ENCODE results near the gene KIF3A.

Gene KIF3A

DNA sequence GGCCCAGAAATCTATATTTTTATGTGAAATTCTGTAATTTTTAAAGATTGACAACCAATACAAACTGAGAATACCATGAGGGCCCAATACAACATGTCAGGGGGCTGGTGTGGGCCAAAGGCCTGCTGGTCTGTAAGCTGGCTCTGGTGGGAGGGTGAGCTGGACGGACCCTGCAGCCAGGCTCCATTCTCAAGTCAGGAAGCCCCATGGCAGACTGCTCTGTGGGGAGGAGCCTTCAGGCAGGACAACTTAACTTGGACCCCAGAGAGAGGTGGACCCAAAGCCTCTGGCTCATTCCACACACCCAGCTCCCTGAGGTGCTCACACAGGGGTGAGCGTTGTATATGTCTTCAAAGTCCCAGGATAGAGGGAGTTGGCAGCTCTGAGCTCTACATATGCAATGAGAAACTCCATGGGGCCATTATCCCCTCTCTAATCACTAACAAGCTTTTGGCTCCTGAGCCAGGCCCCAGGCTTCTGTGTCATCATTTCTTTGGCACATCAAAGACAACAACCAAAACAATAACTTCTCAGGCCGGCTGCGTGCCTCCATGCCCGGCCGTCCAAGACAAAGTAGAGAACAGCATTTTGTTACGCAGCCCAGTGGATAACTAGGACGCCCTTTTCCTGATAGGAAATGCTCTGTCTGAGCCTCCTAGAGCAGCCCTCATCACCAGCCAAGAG, 33.3 kb upstream of the KIF3A start:
- no peak for DNase-seq (ENCODE audit: low read depth)

DNA sequence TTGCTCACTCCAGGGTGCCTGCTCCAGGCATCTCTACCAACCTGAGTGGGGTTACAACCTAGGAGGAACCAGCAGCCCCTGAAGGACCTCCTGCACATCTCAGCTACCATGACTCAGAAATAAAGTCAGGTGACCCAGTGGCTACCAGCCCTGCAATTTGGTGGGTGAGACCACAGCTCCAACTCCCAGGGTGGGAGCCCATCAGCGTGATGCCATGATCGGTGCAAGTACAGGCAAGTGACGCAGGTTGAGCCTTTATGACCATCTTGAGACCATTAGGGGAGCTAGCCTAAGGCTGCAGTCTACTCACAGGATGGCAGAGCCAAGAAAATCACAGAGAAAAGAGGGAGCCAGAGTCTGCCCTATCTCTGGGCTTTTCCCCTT, 31.1 kb upstream of the KIF3A start:
- DNase-seq (ENCODE audit: low read depth): no peak

DNA sequence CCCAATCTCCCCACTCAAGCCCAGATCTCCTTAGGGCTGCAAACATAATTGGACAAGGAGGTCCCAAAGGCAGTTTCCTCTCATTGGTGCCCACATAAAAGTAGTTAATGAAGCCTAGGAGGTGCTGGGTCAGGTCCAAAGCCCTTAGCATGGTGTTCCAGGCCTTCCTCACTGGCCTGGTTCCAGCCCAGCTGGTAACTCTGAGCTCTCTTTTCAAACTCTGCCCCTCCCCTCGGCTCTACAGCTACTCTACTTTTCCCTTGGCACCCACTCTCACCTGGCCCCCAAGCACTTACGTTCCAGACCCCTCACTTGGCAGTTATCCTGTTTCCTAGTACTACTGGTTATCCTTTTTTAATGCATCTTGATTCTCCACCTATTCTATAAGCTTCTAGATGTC, 29.8 kb upstream of the KIF3A start:
- DNase-seq (ENCODE audit: low read depth): no peak

DNA sequence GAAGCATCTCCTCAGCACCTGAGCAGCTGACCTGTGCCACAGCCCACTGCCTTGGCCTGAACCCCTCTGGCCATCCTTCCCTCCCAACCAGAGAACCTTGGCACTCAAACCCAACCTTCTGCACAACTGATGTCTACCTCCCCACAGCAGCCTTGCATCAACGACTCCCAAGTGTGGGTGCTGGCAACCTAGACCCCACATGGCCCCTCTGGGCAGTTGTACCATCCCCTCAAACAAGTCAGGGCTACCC, 29.4 kb upstream of the KIF3A start:
- DNase-seq (ENCODE audit: low read depth): no peak

DNA sequence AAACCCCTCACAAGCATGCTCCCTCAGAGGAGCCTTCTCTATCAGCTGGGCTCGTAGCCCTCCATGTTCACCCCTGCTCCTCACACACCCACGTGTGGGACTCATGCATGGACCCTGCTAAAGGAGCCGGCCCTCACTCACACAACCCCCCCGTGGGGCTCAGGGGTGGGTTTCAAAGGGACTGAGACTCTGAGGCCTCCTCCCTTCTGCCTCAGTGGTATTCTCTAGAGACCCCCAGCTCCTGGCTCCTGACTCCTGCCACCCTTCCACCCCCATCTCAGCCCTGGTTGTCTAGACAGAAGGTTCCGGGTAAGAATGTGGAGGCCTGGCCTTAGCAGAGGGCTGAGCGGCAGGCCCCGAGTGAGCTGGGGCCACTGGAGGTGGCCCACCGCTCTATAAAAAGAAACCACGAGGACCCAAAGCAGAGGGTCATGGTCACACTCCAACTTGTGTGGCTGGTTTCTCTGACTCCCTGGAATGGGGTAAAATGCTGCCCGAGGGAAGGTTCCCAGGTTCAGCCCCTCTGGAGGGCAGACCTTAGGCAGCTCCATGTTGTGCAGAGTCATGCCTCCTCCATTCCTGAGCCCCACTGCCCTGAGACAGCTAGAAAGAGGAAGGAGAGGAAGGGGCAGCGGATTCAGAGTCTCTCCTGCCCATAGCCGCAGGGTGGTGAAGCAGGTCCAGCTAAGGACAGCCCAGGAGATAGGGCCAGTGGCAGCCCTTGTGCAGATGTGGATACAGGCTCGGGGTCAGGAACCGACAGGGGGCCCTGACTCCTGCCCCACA, 28.9 kb upstream of the KIF3A start:
- no peak for DNase-seq (ENCODE audit: low read depth)

DNA sequence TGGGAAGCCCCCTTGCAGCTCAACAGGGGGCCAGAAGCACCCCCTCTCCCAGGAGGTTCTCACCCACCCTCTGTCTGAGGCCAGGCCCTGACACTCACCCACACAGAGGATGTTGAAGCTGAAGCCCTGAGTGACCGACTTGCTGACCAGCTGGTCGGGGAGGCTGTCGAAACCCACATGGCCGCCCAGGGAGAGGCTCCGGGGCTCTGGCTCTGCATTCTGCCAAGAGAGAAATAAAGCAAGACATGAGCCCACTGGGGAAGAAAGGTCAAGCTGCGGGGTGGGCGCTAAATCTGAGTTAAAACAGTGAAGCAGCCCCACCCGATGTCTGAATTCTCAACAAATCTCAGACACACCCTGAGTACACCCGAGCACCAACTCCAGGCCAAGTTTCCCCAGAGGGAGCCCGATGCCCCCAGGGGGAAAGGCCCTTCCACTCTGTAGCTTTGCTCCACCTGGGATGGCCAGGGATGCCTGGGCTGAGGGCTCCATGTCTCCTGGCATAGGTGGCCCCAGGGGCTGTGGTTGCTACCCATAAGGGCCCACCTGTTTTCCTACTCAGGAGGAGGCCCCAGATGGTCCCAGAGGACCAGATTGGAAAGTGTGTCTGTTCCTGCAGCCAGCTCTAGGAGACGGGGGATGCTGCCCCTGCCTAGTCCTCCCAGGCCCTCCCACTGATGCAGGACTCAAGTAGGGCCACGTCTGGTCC, 28.1 kb upstream of the KIF3A start:
- no peak for DNase-seq (ENCODE audit: low read depth)

DNA sequence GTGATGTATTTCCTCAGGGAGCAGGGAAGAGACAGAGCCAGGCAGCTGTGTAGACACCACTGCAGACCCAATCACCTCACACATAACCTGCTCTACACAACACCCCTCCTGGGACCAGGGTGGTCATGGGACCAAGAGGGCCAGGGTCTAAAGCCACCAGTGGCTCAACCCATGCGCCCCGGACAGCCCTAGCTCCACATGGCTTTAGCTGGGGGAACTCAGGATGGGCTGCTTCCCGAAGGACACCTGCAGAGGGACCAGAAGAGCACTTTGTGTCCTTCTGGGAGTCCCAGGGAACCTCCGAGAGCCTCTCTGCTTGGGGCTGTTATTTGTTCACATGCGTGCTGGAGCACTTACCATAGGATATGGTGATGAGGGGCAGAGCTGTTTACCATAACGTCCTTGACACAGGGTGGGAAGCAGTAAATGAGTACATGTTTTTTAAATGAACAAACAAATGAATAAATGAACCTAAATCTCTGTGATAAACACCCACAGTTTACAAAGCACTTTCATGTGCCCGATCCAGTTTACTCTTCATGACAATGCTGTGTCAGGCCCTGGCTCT, 27.4 kb upstream of the KIF3A start:
- no peak for DNase-seq (ENCODE audit: low read depth)

DNA sequence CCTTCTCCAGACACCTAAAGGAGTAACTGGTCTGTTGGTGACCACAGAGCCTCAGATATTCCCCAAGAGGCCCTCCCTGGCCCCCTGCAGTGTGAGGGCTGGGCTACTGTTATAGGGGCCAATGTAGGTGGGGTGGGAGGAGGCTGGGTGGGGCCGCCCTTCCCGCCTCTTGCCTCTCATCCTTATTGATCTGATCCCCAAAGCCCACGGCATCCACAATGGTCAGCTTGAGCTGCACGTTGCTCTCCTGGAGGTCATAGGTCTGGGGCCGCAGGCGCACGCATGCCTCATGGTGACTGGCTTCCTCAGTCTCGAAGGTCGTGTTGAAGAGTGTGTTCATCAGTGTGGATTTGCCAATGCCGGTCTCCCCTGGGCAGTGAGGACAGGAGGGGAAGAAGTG, 26.7 kb upstream of the KIF3A start:
- no peak for DNase-seq (ENCODE audit: low read depth)

DNA sequence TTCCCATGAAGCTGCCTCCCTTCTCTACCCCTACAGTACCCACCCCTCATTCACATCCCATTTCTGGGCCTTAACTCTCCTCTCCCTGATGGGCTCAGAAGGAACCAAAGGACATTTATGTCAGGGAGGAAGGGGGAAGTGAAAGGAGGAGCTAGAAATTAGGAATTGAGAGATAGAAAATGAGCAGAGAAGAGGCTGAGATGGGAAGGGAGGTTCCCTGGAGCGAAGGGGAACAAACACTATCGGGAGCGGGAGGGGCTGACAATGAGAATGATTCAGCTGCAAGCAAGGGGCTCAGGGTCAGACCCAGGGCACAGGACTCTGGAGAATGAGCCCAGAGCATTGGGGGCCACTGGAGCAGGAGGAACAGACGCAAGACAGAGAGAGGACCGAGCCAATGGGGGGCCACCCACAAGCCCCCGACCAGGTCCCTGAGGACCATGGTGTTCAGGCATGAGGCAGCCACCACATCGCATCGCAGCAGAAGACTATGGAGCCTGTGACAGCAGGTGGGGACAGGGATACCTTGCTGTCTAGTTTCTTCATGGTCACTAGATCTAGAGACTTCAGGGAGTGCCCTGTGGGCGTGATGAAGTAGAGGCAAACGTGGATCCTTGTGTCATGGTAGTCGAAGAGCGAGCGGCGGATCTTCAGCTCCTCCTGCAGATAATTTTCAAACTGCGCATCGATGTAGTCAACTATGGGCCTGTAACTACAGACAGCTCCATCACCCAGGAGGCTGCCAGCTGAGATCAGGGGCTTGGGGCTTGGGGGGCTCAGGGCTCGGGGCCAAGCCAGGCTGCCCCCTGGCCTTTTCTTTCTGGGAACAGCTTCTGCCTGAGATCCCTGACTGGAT, 26.1 kb upstream of the KIF3A start:
- DNase-seq (ENCODE audit: low read depth): no peak

DNA sequence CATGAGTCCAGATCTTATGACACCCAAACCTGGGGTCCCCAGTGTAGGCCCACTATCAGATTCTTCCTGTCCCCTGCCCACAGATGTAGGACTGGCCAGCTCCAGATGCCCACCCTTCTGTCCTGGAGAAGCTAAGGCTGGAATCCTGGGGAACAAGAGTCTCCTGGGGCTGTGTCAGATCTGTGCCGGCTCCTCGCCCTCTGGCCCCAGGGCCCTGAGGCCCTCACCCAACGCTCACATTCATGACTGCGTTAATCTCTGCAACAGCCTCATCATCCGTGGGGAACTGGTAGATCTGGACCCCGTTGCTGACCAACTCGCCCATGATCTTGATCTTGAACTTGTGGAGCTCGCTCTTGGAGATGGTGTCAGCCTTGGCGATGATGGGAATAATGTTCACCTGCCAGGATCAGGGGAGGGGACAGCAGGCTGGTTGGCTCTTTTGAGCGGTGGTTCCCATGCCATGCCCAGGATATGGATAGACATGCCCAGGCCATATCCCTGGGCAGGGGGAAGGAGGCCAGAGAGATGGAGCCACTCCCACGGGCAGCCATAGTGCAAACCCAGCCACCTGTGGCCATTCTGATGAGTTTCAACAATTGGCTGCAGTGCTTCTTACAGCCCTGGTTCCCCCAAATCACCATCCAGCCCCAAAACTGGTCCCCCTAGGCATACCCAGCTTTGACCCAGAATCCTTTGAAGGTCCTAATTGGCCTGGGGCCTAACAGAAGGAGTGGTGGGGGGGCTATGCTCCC, 25.1 kb upstream of the KIF3A start:
- DNase-seq (ENCODE audit: low read depth): no peak

DNA sequence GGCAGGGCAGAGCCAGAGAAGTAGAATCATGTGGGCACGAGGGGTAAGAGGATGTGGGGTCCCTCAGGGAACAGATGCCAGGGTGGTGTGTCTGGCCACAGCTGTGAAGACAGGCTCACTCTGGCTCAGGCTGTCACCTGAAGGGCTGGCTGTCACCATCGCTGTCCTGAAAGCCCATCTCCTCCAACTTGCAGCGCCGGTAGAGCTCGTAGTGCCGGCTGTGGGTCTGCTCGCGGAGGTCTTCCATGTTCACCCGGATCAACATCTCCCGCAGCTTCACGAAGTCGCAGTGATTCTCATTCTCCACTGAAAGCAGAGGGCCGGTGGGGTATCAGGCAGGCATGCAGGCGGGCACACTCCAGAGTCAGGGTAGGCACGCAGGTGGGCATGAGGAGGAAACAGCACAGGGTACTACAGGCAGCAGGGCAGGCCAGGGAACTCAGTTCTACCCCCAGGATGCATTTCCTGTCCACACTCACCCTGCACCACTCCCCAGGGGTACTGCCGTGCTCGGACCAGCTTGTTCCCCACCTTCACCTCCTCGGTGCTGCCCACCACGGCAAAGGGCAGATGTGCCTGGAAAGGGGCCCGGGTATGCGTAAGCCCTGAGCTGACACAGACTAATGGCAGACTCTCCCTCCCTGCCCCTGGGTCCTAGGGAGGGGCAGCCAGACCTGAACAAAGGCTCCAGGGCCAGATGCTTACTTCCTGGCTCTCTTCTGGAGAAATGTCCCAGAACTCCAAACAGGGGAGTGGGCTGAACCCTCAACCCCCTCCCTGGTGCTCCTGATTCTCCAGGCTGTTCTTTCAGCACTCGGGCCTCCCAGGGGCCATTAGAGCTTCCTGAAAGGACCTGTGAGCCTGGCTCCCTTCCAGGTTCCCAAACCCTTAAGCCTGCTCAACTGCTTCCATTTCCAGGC, 24.2 kb upstream of the KIF3A start:
- DNase-seq (ENCODE audit: low read depth): no peak

DNA sequence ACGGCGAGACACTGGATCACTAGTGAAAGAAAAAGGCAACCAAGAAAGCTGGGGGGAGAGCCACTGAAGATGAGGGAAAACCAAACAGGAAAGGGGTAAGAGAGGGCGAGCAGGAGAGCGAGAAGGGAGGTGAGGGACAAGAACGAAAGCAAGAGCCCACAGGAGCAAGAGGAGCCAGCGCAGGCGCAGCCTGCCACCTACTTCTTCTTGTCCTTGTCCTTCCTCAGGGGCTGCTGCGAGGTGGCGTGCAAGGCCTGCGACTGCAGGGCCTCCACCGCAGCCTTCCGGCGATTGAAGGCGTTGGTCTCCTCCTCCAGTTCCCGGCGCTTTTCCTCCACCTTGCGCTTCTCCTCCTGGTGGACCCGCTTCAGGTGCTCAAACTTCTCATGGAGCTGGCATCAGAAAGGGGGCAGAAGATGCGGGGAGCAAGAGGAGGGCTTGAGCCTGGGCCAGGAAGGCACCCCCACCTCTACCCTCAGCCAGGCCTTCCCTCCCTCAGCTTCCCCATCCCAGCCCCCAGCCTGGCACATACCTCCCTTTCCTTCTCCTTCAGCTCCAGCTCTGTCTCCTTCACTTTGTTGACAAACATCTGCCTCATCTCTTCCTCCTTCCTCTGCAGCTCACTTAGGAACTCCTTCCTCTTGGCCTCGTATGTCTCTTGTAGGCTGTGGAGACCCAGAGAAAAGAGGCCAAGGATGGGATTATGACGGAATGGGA, 23.4 kb upstream of the KIF3A start:
- no peak for DNase-seq (ENCODE audit: low read depth)

DNA sequence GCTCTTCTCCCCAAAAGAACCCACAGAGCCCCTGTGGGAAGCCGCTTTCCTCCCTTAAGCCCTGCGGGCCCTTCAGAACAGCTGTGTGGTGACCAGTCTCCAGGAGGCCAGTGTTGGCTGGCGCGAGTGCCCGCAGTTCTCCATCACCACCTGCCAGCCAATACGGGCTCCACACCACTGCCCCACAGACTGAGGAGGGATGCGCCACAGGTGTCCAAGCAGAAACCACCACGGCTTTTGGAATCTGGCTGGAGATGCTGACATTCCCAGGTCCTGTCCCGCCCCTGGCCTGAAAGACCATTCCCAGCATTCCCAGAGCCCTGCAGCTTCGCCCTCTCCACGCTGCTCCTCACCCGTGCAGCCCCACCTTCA, 22.7 kb upstream of the KIF3A start:
- no peak for DNase-seq (ENCODE audit: low read depth)

DNA sequence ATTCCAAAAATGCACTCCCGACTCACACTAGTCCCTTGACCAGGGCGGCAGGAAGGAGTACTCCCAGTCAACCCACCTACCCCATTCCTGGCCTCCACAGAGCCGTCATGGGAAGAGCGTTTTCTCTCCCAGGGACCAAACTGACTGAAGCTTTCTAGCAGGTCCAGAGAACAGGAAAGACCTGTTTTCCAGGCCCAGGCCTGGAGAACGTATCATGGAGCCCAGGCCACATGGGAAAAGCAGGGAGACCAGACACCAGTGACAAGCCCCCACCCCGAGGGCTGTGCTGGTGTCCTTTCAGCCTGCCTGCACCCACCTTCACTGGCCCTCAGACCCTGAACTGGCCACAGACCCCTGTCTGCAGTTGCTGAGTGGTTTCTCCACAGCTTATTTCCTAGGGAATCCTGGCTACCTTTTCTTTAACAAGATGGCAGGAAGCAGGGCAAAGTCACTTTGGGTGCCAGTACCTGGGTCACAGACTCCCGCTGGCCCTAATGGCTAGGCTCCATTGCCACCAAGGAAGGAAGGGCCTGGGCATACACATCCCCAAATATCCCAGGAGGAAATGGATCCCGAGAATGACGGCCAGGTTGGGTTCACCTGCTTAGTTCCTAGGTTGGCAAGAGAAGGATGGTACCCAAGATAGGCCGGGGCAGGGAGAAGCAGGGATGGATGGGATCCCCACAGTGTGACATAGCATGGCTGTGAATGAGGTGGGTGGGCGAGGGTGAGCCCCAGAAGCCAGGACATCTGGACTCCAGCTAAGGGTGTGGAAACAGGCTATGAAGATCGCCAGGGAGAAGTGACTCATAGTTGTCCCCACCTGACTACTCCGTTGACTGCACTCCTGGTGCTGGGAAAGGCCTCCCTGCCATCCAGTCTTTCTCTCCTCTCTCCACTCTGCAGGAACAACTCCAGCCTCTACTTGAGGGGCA, 22.0 kb upstream of the KIF3A start:
- no peak for DNase-seq (ENCODE audit: low read depth)

DNA sequence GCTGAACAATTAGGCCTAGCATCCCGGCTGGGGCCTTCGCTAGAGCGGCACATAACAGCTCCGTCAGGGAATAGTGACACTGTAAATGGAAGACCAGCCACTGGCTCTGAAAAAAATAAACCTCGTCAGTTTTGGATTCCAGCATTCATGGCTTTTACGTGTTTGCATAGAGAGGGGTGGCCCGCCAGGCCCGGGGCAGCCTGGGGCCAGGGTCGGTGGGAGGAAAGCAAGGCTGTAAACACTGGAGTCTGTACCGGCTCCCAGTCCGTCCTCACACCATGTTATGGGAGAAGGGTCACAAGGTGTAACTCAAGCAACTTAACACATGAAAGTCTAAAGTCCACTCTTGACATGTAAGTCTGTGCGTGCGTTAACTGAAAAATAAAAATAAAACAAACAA, 21.1 kb upstream of the KIF3A start:
- no peak for DNase-seq (ENCODE audit: low read depth)

DNA sequence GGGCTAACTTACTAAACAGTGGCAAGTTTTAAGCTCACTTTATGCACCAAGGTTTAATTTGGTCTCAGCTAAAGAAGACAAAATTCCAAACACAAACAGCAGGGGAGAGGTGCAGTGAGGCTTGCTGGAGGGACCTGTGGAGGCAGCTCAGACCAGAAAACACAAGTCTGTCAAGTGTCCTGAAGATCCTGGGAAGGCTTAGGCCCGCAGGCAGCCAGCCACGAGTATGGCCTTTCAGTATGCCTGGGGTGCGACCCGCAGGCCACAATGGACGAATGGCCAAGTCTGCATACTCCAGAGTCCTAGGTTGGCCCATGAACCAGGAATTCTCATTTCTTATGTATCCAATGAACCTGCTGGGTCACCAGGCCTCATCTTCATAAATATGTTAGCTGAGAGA, 19.2 kb upstream of the KIF3A start:
- DNase-seq (ENCODE audit: low read depth): no peak

DNA sequence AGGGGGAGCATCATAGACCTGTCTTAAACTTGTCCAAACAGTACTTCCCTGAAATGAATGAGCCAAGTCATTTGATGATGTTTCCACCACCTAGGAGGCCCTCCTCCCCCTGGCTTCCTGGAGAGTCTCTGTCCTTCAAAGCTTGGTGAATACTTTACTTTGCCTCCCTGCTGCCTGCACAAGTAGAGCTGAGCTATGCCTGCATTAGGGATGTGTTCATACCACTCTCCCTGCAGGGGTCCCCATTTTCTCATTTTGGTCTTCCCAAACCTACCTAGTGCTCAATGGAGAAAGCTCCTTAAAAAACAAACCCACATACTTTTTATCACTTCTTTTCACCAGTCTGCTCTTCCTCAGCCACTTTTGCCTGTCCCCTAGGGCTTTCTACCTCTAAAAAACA, 17.6 kb upstream of the KIF3A start:
- no peak for DNase-seq (ENCODE audit: low read depth)

DNA sequence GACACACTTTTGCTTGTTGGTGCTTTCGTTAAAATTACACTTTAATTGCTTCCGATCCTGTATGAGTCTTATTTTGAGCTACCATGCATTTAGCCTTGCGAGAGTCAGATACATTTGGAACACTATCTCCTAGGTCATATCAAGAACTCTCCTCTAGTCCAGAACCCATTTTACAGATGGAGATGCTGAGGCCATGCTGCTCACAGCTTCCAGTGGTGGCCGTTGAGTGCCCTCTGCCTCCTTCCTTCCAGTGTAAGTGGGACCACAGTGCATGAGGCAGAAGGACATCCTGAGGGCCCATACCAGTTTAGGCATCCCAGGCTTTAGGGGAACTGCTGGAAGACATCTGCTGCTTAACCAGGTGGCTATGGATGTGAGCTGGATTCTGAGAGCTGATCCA, 16.8 kb upstream of the KIF3A start:
- no peak for DNase-seq (ENCODE audit: low read depth)
